Mesendoderm (in vitro differentiated cells): ENCODE measurements around the gene SLX4.

Experiments
- DNase-seq: peaks from one replicate; pipeline ENCODE4 v3.0.0; 2013
- H2AK5ac ChIP-seq: 2 replicates; pipeline ENCODE4 v1.6.1; 2013; ENCODE audit warnings: low read length, inconsistent platforms
- H2BK120ac ChIP-seq: 2 replicates; pipeline ENCODE4 v1.6.1; 2013; ENCODE audit warnings: low read depth, mild to moderate bottlenecking, low read length, moderate library complexity, mixed read lengths
- H2BK15ac ChIP-seq: replicated peaks from 2 replicates; pipeline ENCODE4 v1.6.1; 2013; ENCODE audit warnings: low read depth, mild to moderate bottlenecking, moderate library complexity
- H2BK5ac ChIP-seq: 2 replicates; pipeline ENCODE4 v1.6.1; 2013; ENCODE audit warnings: low read length, inconsistent platforms
- H3K18ac ChIP-seq: 2 replicates; pipeline ENCODE4 v1.6.1; 2013; ENCODE audit warnings: mild to moderate bottlenecking, low read length, mixed read lengths
- H3K23ac ChIP-seq: one replicate; pipeline ENCODE4 v1.6.1; 2013; ENCODE audit warnings: low read length
- H3K27ac ChIP-seq: 2 replicates; pipeline ENCODE4 v1.5.1; 2013; ENCODE audit warnings: low read depth, mild to moderate bottlenecking, inconsistent platforms, low read length, moderate library complexity
- H3K27me3 ChIP-seq: 2 replicates; pipeline ENCODE4 v1.6.1; 2013; ENCODE audit warnings: low read length, control low read depth, mild to moderate bottlenecking, inconsistent platforms; ENCODE audit not compliant: insufficient read depth, poor library complexity
- H3K36me3 ChIP-seq: 2 replicates; pipeline ENCODE4 v1.6.1; 2013; ENCODE audit warnings: low read length, inconsistent platforms; ENCODE audit not compliant: control insufficient read depth, insufficient read depth
- H3K4ac ChIP-seq: one replicate; pipeline ENCODE4 v1.6.1; 2013; ENCODE audit warnings: low read depth, mild to moderate bottlenecking, low read length, moderate library complexity
- H3K4me1 ChIP-seq: 2 replicates; pipeline ENCODE4 v1.6.1; 2013; ENCODE audit warnings: low read depth, low read length, inconsistent platforms; ENCODE audit not compliant: control insufficient read depth
- H3K4me2 ChIP-seq: 2 replicates; pipeline ENCODE4 v1.6.1; 2013; ENCODE audit warnings: low read length
- H3K4me3 ChIP-seq: 2 replicates; pipeline ENCODE4 v1.5.1; 2013; ENCODE audit warnings: mild to moderate bottlenecking, low read length
- H3K56ac ChIP-seq: one replicate; pipeline ENCODE4 v1.6.1; 2013; ENCODE audit warnings: low read length
- H3K79me1 ChIP-seq: 2 replicates; pipeline ENCODE4 v1.6.1; 2013; ENCODE audit warnings: low read length, inconsistent platforms
- H3K79me2 ChIP-seq: 2 replicates; pipeline ENCODE4 v1.6.1; 2013; ENCODE audit warnings: mild to moderate bottlenecking, low read length; ENCODE audit not compliant: control insufficient read depth, insufficient read depth
- H3K9ac ChIP-seq: 2 replicates; pipeline ENCODE4 v1.6.1; 2013; ENCODE audit warnings: low read length, inconsistent platforms
- H4K5ac ChIP-seq: one replicate; pipeline ENCODE4 v1.6.1; 2013; ENCODE audit warnings: low read length
- H4K8ac ChIP-seq: one replicate; pipeline ENCODE4 v1.6.1; 2013; ENCODE audit warnings: low read depth, mild to moderate bottlenecking, control low read depth, low read length, moderate library complexity
- WGBS: extraction: QIAGEN DNeasy Blood & Tissue Kit; methylation state at CpG from one replicate; pipeline ENCODE4 v1.1.7; 2013; ENCODE audit warnings: low lambda C conversion rate, missing lambda C conversion rate; ENCODE audit not compliant: insufficient coverage; ENCODE audit errors: extremely low coverage; 5-methylcytosine and 5-hydroxymethylcytosine counted together

Gene SLX4

DNA sequence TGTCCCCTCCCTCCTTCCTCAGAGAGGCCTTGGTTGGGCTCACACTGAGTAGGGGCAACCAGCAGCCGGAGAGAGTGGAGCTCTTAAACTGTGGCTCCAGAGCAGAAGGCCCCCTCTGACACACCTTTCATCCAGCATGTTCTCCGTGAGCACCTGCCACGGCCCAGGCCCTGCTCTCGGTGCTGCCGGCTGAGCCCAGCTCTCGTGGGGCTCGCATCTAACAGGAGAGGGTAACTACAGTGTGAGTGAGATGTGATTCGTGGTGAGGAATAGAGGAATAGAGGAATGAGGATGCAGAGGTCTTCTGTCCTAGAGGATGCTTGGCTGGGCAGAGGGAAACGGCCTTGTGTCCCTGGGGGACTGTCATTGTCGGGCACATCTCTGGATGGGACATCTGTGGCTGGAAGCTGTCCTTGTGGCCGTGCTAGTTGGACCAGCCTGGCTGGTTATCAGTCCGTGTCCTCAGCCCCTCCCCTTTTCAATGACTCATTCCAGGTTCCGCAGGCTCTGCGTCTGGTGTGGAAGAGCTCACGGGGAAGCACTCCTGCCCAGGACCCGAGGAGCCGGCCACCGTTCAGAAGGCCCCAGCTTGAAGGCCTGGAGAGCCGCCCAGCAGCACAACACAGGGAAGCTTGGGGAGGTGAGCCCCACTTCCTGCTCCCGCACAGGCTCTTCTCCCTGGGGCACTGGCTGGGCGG, 31.1 kb upstream of the SLX4 start:
- Histone ChIP-seq H3K9ac (no peak overlapping the region), H3K4ac (no peak overlapping the region), H3K4me2 (no peak overlapping the region), H4K5ac (no peak overlapping the region), H3K23ac (no peak overlapping the region), H3K4me1 (peaks cover 10% of the 10 kb centered on the region), H3K27me3 (no peaks in the 10 kb centered on the region), H2BK120ac (no peak overlapping the region), H3K56ac (peak overlapping the region; percentile 27), H3K18ac (no peak overlapping the region), H3K4me3 (no peak overlapping the region), H3K79me2 (no peaks in the 10 kb centered on the region), H2BK5ac (no peak overlapping the region), H3K36me3 (no peaks in the 10 kb centered on the region), H3K27ac (no peak overlapping the region), H2AK5ac (no peak overlapping the region), H3K79me1 (peaks cover 2% of the 10 kb centered on the region), H2BK15ac (no peak overlapping the region), H4K8ac (no peak overlapping the region)
- WGBS: no CpG with 5 or more reads among the region's 21 CpGs
- peak; percentile 79 for DNase-seq

DNA sequence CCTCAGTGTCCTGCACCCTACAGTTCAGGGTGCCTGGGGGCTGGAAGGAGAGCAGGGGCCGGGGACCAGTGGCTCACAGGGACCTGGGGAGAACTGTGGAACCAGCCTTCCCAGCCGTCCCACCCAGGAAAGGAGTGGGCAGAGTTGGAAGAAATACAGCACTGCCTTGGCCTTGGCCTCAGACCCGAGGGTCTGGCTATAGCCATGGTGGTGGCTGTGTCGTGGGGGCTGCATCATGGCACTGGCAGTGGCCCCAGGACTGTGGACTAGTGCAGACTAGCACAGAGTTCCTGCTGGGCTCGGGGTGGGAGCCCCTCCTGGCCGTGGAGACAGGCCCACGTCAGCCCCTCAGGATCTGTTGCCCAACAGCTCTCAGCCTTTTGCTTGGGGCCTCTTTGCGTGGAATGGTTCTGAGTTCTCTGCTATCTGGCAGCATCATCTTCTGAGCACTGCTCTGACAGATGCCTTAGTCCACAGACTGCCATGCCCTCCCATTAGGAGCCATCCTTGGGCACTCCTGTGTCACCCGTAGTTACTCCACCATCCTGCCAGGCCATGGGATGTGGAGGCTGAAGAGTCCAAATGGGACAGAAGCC, 30.5 kb upstream of the SLX4 start:
- H3K4me1 ChIP-seq: peaks cover 13% of the 10 kb centered on the region

GRCh38 chr16:3640632-3641501, 29.5 kb upstream of the SLX4 start:
- no peak overlapping the region for H2BK5ac ChIP-seq
- DNase-seq: no peak
- no peaks in the 10 kb centered on the region for H3K36me3 ChIP-seq
- H3K79me2 ChIP-seq: no peaks in the 10 kb centered on the region
- no peak overlapping the region for H3K27ac ChIP-seq
- no peak overlapping the region for H3K18ac ChIP-seq
- no peak overlapping the region for H2BK15ac ChIP-seq
- no CpG with 5 or more reads among the region's 17 CpGs for WGBS
- no peak overlapping the region for H2BK120ac ChIP-seq
- H3K4me3 ChIP-seq: no peak overlapping the region
- H3K23ac ChIP-seq: no peak overlapping the region
- H3K79me1 ChIP-seq: peaks cover 2% of the 10 kb centered on the region
- no peak overlapping the region for H3K9ac ChIP-seq
- no peak overlapping the region for H4K5ac ChIP-seq
- no peak overlapping the region for H3K56ac ChIP-seq
- no peak overlapping the region for H3K4ac ChIP-seq
- no peak overlapping the region for H3K4me2 ChIP-seq
- H3K4me1 ChIP-seq: peaks cover 13% of the 10 kb centered on the region
- H4K8ac ChIP-seq: no peak overlapping the region
- no peaks in the 10 kb centered on the region for H3K27me3 ChIP-seq
- H2AK5ac ChIP-seq: no peak overlapping the region

More for the DNA sequence above, 30.5 kb upstream of the SLX4 start:
- no peak overlapping the region for H3K4ac ChIP-seq
- peak overlapping the region; percentile 27 for H3K56ac ChIP-seq
- H2AK5ac ChIP-seq: no peak overlapping the region
- no peaks in the 10 kb centered on the region for H3K79me2 ChIP-seq
- no peak overlapping the region for H2BK120ac ChIP-seq
- no peak overlapping the region for H3K9ac ChIP-seq
- no peak overlapping the region for H3K4me3 ChIP-seq
- DNase-seq: no peak
- H3K79me1 ChIP-seq: peaks cover 2% of the 10 kb centered on the region
- no peak overlapping the region for H3K27ac ChIP-seq
- H4K8ac ChIP-seq: no peak overlapping the region
- H3K4me2 ChIP-seq: no peak overlapping the region
- no CpG with 5 or more reads among the region's 9 CpGs for WGBS
- H4K5ac ChIP-seq: no peak overlapping the region
- H3K23ac ChIP-seq: no peak overlapping the region
- no peak overlapping the region for H2BK5ac ChIP-seq
- no peak overlapping the region for H2BK15ac ChIP-seq
- H3K36me3 ChIP-seq: no peaks in the 10 kb centered on the region
- no peak overlapping the region for H3K18ac ChIP-seq
- H3K27me3 ChIP-seq: no peaks in the 10 kb centered on the region

- H3K79me1 ChIP-seq: peaks cover 2% of the 10 kb centered on the region
Observed at GRCh38 chr16:3640207-3640606, 28.8 kb upstream of the SLX4 start.

DNA sequence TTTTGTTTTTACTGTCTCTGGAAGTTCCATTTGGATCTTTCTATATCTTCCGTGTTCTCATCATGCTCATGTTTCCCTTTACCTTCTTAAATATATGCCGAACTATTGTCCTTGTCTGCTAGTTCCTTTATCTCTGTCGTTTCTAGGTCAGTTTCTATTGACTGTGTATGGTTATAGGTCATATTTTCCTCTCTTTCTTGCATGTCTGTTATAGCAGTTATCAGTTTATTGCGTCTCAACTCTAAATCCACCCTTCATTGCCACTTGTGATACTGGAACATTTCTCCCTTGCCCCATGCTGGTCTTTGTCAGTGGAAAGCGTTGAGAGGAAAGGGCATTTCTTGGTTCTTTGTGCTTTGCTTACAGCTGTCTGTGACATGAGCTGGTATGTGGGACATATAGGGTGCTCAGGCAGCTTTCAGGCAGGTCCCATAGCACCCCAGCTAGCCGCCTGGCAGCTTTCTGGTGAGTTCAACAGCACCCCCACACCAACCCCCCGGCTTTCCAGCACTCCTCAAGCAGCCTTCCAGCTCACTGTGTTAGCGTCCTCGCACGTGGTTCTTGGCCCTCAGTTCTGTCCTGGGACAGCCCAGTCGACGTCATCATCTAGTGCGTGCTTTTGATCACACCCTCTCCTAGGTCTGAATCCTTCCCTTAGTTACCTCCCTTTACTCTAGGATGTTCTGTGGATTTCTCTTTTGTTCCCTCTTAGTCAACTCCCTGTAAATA, 27.7 kb upstream of the SLX4 start:
- H2BK5ac ChIP-seq: no peak overlapping the region
- no peak overlapping the region for H3K4me2 ChIP-seq
- H3K9ac ChIP-seq: no peak overlapping the region
- H3K23ac ChIP-seq: no peak overlapping the region
- H3K36me3 ChIP-seq: no peaks in the 10 kb centered on the region
- WGBS: no CpG with 5 or more reads among the region's 13 CpGs
- no peak overlapping the region for H3K56ac ChIP-seq
- H2AK5ac ChIP-seq: no peak overlapping the region
- H3K4ac ChIP-seq: no peak overlapping the region
- H3K4me1 ChIP-seq: peaks cover 8% of the 10 kb centered on the region
- H3K79me2 ChIP-seq: no peaks in the 10 kb centered on the region
- no peaks in the 10 kb centered on the region for H3K27me3 ChIP-seq
- H2BK120ac ChIP-seq: no peak overlapping the region
- H4K8ac ChIP-seq: no peak overlapping the region
- no peak overlapping the region for H3K27ac ChIP-seq
- no peak overlapping the region for H3K4me3 ChIP-seq
- no peak overlapping the region for H4K5ac ChIP-seq
- H3K79me1 ChIP-seq: peaks cover 2% of the 10 kb centered on the region
- DNase-seq: no peak
- H3K18ac ChIP-seq: no peak overlapping the region
- no peak overlapping the region for H2BK15ac ChIP-seq

More at GRCh38 chr16:3640207-3640606, 28.8 kb upstream of the SLX4 start:
- no peak overlapping the region for H3K23ac ChIP-seq
- H3K27ac ChIP-seq: no peak overlapping the region
- peaks cover 10% of the 10 kb centered on the region for H3K4me1 ChIP-seq
- no peaks in the 10 kb centered on the region for H3K79me2 ChIP-seq
- H2BK15ac ChIP-seq: no peak overlapping the region
- WGBS: no CpG with 5 or more reads among the region's 3 CpGs
- H2BK120ac ChIP-seq: no peak overlapping the region
- no peak overlapping the region for H3K56ac ChIP-seq
- no peak overlapping the region for H2AK5ac ChIP-seq
- no peak overlapping the region for H3K4me2 ChIP-seq
- H3K4me3 ChIP-seq: no peak overlapping the region
- DNase-seq: no peak
- no peak overlapping the region for H3K4ac ChIP-seq
- H4K8ac ChIP-seq: no peak overlapping the region
- no peak overlapping the region for H3K18ac ChIP-seq
- H2BK5ac ChIP-seq: no peak overlapping the region
- H4K5ac ChIP-seq: no peak overlapping the region
- H3K27me3 ChIP-seq: no peaks in the 10 kb centered on the region
- no peaks in the 10 kb centered on the region for H3K36me3 ChIP-seq
- H3K9ac ChIP-seq: no peak overlapping the region
